MM.1S (cell line): ENCODE data around the gene STK39.

Experiments used
- EZH2 ChIP-seq: fragments of 300-600 bp; sonication (generic); optimal IDR thresholded peaks from 2 replicates; pipeline ENCODE3; 2017; ENCODE audit warnings: low read depth, mild to moderate bottlenecking, antibody characterized with exemption, low read length, mixed read lengths
- EZH2phosphoT487 ChIP-seq: fragments of 300-600 bp; sonication (generic); IDR thresholded peaks from 2 replicates; pipeline ENCODE4 v1.6.1; 2018; ENCODE audit warnings: antibody characterized with exemption, low read length
- TF ChIP-seq, protein P1 (sequence below): fragments of 300-600 bp; sonication (generic); IDR thresholded peaks from 2 replicates; pipeline ENCODE4 v1.5.1; 2016; ENCODE audit warnings: antibody characterized with exemption, low read length, mixed read lengths

DNA sequence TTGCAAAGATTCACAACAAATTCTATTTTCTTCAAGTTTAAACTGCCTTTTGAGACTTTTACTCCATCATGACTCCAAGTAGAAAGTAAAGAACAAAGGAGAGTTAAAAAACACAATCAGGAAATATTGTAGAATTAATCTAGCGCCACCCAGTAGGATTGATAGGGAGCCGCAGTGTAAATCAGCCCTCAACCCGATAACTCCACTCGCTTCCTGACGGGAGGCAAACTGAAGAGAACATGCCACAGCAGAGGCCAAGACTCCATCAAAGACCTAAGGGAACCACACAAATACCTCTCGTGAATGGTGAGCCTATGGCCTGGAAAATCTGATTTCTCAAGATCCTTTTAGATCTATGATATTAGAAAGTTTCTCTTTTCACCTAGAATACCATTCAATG, 319.0 kb downstream of the STK39 start:
- TF ChIP-seq, protein P1, sequence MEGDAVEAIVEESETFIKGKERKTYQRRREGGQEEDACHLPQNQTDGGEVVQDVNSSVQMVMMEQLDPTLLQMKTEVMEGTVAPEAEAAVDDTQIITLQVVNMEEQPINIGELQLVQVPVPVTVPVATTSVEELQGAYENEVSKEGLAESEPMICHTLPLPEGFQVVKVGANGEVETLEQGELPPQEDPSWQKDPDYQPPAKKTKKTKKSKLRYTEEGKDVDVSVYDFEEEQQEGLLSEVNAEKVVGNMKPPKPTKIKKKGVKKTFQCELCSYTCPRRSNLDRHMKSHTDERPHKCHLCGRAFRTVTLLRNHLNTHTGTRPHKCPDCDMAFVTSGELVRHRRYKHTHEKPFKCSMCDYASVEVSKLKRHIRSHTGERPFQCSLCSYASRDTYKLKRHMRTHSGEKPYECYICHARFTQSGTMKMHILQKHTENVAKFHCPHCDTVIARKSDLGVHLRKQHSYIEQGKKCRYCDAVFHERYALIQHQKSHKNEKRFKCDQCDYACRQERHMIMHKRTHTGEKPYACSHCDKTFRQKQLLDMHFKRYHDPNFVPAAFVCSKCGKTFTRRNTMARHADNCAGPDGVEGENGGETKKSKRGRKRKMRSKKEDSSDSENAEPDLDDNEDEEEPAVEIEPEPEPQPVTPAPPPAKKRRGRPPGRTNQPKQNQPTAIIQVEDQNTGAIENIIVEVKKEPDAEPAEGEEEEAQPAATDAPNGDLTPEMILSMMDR, result no peak
- TF ChIP-seq EZH2phosphoT487 (no peak), EZH2 (no peak)
